Chondrocyte (in vitro differentiated cells): Measurements from ENCODE around the gene DIS3L2. TPM values are rescaled to one million over a fixed set of nuclear protein-coding genes. Genes with fewer than 3 reads are reported as not detected.

Experiments used
- DNase-seq: peaks from one replicate; pipeline ENCODE4 v3.0.0; 2021; ENCODE audit warnings: mixed read lengths, low spot score
- H3K27ac Mint-ChIP-seq: one replicate; pipeline ENCODE4 v1.8.0; 2021; ENCODE audit warnings: mild to moderate bottlenecking, moderate library complexity, mixed read lengths; ENCODE audit not compliant: unreplicated experiment
- H3K27me3 Mint-ChIP-seq: 2 replicates; pipeline ENCODE4 v1.8.0; 2021; ENCODE audit warnings: low read depth, mixed read lengths
- H3K36me3 Mint-ChIP-seq: 2 replicates; pipeline ENCODE4 v1.8.0; 2021; ENCODE audit warnings: low read depth, mixed read lengths
- H3K4me1 Mint-ChIP-seq: 2 replicates; pipeline ENCODE4 v1.8.0; 2021; ENCODE audit warnings: low read depth, mild to moderate bottlenecking, mixed read lengths
- H3K4me3 Mint-ChIP-seq: one replicate; pipeline ENCODE4 v1.8.0; 2021; ENCODE audit warnings: mild to moderate bottlenecking, moderate library complexity, mixed read lengths; ENCODE audit not compliant: unreplicated experiment
- H3K9me3 Mint-ChIP-seq: 2 replicates; pipeline ENCODE4 v1.8.0; 2021; ENCODE audit warnings: low read depth, mixed read lengths
- CTCF ChIP-seq: fragments of 200-600 bp; sonication (generic); IDR thresholded peaks from 2 replicates; pipeline ENCODE4 v1.5.0; 2021; ENCODE audit warnings: antibody characterized with exemption, mild to moderate bottlenecking, moderate library complexity
- total RNA-seq: library from RNA; stranded (reverse); gene quantifications from 3 replicates; pipeline ENCODE4 v1.2.1, GENCODE V29; 2021

DIS3L2 gene
- total RNA-seq, 1 donor from 2014 or later, result 17.5 TPM

GRCh38 chr2:231991664-231992063, 30.2 kb downstream of the DIS3L2 start:
- Mint-ChIP-seq H3K9me3 (no peaks in the 10 kb centered on the region), H3K4me1 (peaks cover 15% of the 10 kb centered on the region), H3K27me3 (no peaks in the 10 kb centered on the region), H3K27ac (peak overlapping the region; percentile 34), H3K4me3 (no peak overlapping the region), H3K36me3 (peaks cover 4% of the 10 kb centered on the region)
- no peak for TF ChIP-seq CTCF
- no peak for DNase-seq

GRCh38 chr2:231992888-231993287, 31.4 kb downstream of the DIS3L2 start:
- Mint-ChIP-seq H3K4me1 (peaks cover 15% of the 10 kb centered on the region), H3K9me3 (no peaks in the 10 kb centered on the region), H3K36me3 (peaks cover 4% of the 10 kb centered on the region), H3K27me3 (no peaks in the 10 kb centered on the region), H3K27ac (no peak overlapping the region), H3K4me3 (no peak overlapping the region)
- DNase-seq, result no peak
- no peak for TF ChIP-seq CTCF

- Mint-ChIP-seq H3K9me3 (no peaks in the 10 kb centered on the region), H3K27ac (no peak overlapping the region), H3K4me1 (peaks cover 8% of the 10 kb centered on the region), H3K27me3 (no peaks in the 10 kb centered on the region), H3K4me3 (no peak overlapping the region), H3K36me3 (peaks cover 3% of the 10 kb centered on the region)
- TF ChIP-seq CTCF, result no peak
- DNase-seq, result no peak
These were observed 35.5 kb downstream of the DIS3L2 start for GRCh38 chr2:231996797-231997540.

- Mint-ChIP-seq H3K27ac (no peak overlapping the region), H3K9me3 (peaks cover 3% of the 10 kb centered on the region), H3K36me3 (no peaks in the 10 kb centered on the region), H3K4me3 (no peak overlapping the region), H3K4me1 (peaks cover 3% of the 10 kb centered on the region), H3K27me3 (no peaks in the 10 kb centered on the region)
- TF ChIP-seq CTCF, result no peak
- DNase-seq, result no peak
These were observed 36.5 kb downstream of the DIS3L2 start for GRCh38 chr2:231998046-231998445.

GRCh38 chr2:232000439-232000838, 38.9 kb downstream of the DIS3L2 start:
- Mint-ChIP-seq H3K27ac (no peak overlapping the region), H3K9me3 (peaks cover 4% of the 10 kb centered on the region), H3K36me3 (no peaks in the 10 kb centered on the region), H3K27me3 (no peaks in the 10 kb centered on the region), H3K4me3 (no peak overlapping the region), H3K4me1 (peaks cover 3% of the 10 kb centered on the region)
- no peak for DNase-seq
- TF ChIP-seq CTCF, result no peak
